Left renal pelvis (tissue), 4 donors: ENCODE data around the gene ARPC5. TPM values are rescaled to one million over a fixed set of nuclear protein-coding genes. Genes with fewer than 3 reads are reported as not detected.
"Not testable (repeated sequence)": the region's sequence is repeated elsewhere in the genome, so short reads cannot be mapped to it uniquely, and the experiment has no call there.

ENCODE experiments used
- DNase-seq, 4 donors: peaks; one replicate each; pipeline ENCODE4 v3.0.0-alpha.2; 2013; ENCODE audit warnings: low read depth in 4 of 4, low spot score in 3 of 4
- polyA plus RNA-seq, 4 donors: library from polyadenylated mRNA; unstranded; fragments of 120-200 nt; gene quantifications; one replicate each; pipeline ENCODE4 v1.2.1, GENCODE V29; 2013; ENCODE audit not compliant: insufficient read length in 4 of 4

ARPC5 gene
- polyA plus RNA-seq = 100 to 1,000 TPM; 152 to 230 (median 173) TPM

DNA sequence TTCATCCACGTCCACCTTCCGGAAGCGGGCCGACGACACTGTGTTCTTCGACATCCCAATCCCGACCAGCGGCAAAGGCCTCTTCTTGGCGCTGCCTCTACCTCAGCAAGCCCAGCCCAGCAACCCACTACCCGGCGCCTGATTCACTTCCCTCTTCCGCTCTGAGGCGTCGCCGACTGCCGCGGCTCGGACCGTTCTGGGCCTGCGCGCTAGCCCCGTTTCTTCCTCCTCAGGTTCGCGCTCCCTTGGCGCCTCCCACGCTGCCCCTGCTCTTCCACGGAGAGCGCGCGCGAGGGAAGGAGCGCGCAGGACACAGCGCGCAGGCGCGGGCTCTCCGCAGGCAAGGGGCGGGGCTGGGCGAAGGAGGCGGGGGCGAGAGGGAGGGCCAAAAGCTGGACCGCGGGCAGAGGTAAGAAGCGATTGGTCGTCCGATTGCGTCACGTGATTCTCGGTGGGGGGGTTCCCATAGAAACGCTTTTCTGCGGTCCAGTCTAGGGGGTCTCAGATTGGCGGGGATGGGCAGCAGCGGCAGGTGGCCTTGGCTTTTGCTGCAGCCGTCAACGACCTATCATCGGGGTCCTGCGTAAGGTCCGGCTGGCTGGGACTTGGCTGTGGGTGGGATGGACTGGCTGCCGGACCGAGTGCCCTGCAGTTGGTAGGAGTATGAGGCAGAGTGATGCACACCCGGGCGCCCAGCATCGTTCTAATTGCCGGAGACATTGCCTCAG is at the start of gene ARPC5:
ARPC5 (minus strand) TSS at position 178 of the 728 bp plus-strand sequence; CDS start at position 54, 124 bp downstream.
- DNase-seq = peak; percentile 93 to 94 (median 93)

DNA sequence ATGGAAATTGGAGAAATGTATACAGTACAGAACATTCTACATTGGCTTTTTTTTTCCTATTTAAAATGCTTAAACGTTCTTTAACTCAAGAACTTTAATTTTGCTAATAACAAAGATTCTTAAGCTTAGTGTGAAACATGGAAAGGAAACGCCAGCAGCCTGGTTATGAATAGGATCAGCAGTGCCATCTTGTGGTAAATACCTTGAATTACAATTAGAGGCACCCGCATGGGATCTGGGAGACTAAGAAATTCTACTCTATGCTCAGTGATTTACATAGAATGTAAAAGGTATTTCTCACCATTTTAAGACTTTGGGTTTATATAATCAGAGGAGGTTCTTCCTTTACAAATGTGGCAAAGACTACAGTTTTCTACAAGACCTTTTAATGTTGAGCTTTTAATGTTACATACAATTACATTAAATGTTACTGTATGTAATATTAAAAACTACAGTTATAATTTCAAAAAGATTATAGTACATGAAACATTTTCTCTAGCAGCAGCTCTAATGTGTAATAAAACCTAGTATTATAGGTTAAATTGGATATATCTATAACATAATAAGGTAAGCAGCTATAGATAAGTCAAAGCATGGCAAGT is 49.6 kb upstream of the ARPC5 start:
- no peak for DNase-seq

DNA sequence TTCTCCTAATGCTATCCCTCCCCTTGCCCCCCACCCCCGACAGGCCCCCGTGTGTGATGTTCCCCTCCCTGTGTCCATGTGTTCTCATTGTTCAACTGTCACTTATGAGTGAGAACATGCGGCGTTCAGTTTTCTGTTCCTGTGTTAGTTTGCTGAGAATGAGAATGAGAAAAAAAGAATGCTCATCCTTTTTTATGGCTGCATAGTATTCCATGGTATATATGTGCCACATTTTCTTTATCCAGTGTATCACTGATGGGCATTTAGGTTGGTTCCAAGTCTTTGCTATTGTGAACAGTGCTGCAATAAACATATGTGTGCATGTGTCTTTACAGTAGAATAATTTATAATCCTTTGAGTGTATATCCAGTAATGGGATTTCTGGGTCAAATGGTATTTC is 43.8 kb upstream of the ARPC5 start:
- DNase-seq = not testable (repeated sequence)

DNA sequence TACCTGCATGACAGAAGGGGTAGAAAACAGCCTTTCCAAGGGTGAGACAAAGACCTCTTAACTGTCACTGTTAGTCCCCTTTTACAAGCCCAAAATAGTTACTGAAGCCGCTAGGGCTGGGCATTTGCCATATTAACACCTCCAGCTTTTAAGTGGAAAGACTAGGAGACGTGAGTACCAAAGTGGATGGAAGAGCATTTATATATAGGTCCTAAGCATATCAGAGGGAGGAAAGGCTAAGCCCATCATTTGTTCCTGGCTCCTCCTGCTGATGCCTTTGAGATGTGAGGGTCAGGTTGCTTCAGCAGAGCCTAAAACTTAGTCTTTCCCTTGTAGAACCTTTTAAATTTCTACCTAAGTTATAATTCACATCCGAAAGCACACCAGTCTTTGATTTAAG is 43.2 kb upstream of the ARPC5 start:
- no peak for DNase-seq

DNA sequence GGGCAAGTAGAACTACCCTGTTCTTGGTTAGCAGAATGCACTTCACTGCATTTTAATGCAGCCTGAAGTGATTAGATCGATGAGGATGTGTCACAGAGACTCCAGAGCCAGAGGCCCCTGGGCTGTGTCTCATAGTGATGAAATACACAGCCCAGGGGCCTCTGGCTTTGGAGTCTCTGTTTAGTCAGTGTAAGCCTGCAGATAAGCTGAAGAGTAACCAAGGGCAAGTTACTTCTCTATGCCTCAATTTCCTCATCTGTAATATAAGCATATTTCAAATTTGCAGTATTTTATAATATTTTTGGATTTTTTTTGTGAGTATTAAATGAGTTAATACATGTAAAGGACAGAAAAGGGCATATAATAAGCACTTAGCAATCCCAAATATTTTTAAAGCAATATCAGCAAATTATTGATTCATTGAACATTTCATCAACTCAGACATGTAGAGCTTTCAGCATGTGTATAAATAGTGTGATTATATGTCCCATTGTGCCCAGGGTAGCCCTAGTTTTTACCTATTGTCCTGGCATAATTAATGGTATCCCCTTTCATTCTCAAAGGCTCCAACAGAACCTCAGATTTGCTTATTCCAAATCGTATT is 41.1 kb upstream of the ARPC5 start:
- no peak for DNase-seq

DNA sequence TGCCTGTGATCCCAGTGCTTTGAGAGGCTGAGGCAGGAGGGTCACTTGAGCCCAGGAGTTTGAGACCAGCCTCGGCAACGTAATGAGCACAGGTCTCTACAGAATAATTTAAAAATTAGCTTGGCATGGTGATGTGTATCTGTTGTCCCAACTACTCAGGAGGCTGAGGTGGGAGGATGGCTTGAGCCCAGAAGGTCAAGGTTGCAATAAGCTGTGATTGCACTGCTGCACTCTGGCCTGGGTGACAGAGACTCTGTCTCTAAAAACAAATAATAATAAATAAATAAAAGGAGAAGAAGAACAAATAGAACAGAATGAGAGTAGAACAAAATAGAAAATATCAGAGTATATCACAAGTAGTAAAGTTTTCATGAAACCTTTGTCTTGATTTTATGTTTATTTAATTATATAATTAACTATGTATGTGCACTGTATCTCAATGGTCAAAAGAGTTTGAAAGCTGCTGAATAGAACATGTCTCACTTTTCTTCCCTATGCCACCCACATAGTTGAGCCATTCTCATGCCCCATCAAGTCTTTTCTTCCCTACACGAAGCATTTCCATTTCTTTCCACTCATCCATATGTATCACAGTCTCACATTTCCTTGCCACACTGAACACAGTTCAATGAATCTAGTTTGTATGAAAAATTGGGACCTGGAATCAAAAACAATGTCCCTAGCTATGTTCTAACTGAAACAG is 40.5 kb upstream of the ARPC5 start:
- no peak for DNase-seq

DNA sequence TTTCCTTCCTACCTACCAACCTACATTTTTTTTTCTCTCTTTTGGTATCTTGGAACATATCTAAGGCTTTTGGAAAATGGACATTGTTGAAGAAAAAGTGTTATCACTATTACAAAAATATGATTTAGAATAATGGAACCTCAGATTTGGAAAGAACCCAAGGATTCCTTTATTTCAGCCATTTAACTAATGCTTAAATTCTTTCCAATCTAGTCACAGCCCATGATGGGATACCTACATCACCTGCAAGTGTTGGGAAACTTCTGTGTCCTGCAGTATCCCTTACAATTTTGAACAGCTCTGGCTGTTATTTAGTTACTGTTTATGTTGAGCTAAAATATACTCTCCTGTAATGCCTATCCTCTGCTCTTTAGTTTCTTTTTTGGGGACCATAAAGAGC is 39.8 kb upstream of the ARPC5 start:
- no peak for DNase-seq

DNA sequence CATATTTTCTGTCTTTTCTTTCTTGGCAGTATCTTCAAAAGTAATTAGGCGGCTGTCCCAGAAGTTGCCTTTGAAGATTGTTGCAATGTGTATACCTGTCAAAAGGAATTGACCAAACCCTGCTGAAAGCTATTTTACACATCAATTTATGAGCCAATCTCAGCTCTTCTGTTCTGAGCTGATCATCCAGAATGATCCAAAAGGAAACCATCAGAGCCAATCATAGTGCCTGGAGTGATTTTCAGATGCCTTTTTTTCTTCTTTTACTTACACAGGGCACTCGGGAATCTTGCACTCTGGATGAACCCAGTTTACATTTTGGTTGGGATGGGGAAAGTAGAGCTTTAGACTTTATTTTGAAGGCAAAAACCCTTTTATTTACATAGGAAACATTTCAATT is 39.3 kb upstream of the ARPC5 start:
- no peak for DNase-seq

DNA sequence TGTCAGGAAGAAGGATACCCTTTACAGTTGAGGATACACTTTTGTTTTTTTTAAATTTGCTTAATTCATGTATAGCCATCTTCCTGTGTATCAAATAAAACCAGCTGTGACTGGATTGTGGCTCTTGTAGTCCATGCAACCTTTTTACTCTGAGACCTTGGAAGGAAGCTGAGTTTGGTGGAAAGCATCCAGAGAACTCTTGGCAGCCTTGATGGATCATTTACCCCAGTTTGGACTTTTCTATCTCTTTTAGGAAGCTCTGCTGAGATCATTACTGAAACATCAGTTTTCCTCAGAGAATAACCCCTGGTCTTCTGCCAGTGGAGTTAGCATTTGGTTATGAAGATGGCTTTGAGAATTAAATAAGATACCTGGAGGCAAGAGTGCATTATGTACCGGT is 38.8 kb upstream of the ARPC5 start:
- no peak for DNase-seq

DNA sequence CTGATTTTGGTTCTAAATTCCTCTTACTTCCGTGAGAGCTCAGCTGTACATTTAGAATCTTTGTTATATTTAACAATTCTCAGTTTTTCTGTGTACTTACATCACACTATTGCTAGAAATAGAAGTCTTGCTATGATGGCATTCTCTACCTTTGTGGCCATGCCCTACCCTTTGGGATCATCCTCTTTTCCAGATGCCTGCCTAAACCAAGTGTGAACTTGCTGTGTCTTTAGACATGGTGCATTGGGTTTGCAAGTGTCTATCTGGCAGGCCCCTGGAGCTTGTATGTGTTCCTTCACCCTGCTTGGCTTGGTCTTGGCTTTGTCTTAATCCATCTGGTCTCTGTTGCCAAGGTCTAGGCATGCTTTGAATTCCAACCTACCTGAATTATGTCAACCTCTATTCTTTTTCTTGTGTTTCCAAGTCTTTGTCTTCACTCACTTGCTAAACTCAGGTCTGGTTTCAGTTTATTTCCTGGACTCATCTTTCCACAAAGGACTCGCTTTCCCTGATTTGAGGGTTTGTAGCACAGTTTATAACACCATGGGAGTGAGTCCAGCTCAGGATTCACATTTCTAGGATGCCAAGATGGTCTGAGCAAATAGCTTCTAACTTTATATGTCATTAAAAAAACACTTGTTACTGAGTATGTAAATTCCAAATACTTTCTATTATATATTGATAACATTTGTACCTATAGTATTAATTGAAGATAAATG is 38.2 kb upstream of the ARPC5 start:
- no peak for DNase-seq

DNA sequence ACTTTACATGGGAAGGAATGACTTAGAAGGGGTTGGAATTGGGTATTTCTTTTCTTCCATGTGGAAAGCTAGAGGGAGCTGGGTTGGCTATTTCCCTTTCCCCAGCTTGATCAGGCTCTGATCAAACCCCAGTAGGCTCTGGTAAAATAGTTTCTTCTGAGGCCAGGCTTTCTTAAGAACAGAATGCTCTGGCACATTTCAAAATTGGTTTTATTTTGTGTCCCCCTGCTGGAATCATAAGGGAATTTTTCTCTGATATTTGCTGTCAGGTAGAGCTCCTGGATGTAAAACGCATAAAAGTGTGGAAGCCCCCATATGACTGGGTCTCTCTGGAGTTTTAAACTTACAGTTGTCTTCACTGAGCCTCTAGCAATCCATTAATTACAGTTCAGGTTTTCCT is 34.6 kb upstream of the ARPC5 start:
- no peak for DNase-seq

DNA sequence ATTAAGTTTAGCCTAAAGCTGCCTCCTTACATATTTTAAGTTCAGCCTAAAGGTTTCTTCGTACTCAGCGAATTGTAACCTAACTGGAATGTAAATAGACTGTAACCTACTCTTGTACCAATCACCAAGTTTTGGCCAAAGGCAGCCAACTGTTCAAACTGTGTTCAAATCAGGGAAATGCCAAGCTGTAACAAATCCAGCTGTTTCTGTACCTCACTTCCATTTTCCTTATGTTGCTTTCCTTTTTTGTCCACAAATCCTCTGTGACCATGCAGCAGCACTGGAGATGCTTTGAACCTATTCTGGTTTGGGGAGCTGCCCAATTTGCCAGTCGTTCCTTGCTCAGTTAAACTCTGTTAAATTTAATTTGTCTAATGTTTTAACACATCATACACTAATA is 20.8 kb upstream of the ARPC5 start:
- no peak for DNase-seq

DNA sequence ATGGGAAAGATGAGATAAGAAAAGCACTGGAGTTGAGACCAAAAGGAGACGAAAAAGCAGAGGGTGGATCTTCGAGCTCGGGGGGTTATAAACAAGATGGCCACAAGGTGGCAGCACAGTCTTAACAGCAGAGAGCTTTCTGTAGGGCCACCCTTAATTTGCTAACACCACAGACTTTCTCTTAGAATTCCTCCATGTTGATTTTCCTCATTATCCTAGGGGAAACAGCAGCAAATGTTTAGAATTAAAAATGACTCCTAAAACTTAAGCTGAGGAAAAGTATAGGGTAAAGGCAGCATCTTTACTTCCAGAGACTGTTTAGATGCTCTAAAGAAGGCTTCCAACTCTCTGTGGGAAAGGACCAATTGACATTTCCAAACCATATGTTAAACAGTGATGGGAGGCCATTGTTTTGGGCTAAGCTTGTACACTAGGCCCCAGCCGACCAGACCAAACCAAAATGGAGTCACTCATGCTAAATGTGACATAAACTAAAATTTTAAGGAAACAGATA is 20.0 kb upstream of the ARPC5 start:
- peak; percentile 67 to 72 (median 68) for DNase-seq

DNA sequence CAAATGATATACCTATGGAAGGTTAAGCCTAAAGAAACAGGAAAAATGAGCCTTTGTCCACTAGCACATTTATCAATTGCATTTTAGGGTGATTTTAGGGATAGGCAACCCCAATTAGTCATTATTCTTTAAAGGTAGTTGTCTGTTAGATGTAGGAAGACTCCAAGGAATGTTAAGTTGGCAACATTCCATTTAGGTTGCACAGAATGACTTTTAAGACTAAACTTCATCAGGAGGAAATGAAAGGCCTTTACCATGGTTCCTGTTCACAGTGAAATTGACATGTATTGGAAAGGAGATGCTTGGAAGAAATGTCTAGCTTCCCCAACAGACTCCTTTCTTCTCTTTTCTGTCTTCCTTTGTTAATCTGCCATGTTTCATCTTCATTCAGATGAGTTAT is 19.1 kb upstream of the ARPC5 start:
- no peak for DNase-seq

DNA sequence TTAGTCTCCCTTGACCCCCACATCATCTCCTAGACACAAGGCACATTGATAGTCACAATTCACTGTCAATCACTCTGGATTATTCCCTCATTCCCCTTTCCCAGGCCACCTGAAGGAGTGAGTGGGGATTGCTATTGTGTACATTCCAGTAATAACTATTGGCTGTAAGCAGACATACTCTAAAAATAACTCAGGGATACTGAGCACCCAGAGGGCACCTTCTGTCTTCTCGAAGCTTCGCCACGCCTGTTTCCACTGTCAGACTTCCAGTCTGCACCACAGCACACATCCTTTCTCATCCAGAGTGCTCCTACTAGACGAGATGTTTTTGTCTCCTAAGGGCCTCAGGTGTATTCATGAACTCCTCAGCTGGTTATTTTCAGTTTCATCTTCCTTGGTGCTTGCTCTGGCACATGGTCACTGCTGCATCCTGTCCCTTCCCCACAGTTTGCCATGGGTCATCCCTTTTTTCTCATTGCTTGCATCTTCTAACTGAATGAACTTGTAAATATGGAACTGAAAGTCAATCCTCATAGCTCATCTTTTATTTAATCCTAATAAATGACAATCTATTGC is 18.4 kb upstream of the ARPC5 start:
- DNase-seq = no peak

DNA sequence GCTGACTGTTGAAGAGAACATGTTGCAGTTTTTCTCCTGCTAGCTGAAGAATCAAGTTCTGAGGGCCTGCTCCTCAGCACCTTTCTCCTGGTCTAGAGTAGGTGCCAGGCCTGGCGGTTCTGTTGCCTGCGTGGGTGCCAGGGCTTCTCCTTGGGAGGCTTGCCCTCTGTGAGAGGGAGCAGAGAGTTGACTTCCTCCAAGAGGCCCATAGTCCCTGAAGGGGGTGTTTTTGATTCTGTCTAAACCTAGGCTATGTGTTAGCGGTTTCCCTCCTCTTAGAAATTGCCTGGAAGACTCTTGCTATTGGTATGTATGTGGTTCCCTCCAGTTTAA is 17.8 kb upstream of the ARPC5 start:
- no peak for DNase-seq

DNA sequence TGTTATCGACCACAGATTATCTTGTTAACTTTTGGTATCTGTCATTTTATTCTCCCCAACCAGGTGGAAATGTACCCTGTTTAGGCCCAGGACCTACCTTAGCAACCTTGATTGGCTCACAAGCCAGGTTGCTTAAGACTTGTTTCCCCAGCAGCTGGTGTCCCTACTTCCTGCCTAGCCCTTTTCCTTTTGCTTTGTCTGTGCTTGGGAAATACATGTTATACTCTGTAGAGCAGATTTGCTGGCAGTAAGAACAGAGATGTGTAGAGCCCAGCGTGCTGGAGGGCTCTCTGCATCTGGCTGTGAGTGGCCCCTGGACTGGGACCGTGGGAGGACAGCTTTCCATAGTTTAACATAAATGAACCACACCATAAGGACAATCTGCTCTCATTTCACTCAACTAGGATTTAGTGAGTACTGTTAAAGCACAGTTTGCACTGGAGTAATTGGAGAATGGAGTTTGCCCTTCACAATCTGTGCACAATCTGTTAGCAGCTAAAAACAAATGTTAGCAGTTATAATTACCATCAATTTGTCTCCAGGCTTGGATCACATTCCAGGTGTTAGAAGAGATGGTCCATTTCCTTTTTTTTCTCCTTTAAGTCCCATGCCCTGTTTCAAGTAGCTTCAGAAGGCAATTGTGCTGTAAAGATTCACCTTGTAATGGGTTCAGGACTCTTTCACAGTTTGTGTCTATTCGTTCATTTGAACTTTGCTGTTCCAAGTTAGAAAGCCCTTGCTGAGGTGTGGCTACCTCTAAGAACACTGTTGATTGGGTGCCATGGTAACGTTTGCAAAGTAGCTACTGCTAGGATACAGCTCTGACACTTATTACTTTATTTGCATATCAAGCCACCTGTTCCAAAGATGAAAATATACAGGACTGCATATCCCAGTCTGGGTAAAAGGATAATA is 17.2 kb upstream of the ARPC5 start, which contains the start of gene APOBEC4:
APOBEC4 (minus strand) TSS at position 770 of the 915 bp plus-strand sequence. CDS start 4,535 bp downstream, outside the sequence.
- no peak for DNase-seq

DNA sequence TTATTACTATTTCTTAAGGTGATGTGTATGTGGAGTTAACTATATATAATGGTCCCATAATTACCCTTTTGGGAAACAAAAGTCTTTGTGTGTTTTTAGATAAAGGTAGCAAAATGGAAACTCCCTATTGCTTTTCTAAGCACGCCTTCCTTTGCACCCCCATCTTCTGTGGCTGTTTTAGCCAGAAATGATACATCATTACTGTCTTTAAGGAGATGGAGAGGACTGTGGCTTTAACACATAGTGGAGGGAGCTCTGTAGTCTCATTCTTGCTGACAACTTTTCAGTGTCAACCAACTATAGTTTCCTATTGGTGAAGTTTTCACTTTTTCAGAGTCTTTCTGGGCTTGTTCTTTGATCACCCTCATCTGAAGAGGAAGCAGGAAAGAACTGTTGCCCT is 16.5 kb upstream of the ARPC5 start:
- no peak for DNase-seq

DNA sequence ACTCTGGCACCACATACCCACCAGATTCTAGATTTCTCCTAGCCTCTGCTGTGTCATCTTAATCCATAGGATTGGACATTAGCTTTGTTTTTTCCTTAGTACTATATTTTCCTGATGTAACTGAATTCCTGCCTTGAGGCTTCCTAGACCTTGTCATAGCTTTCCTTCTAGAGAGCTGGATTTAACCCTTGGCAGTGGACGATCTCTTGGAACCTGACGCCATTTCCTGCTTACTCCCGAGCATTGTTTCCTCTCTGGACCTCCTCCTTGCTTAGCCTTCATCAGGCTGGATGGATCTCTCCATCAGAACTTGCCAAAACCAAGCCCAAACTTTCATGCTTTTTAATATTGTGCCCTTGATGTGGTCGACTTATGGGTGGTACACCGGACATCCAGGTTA is 16.0 kb upstream of the ARPC5 start:
- DNase-seq = no peak
